Upper lobe of right lung (tissue), 1 donor: Measurements from ENCODE around the gene BRWD1. TPM values are rescaled to one million over a fixed set of nuclear protein-coding genes. Genes with fewer than 3 reads are reported as not detected.

Experiments
- ATAC-seq: fragments of 200-7000 bp; cut with Tn5 transposase; one replicate; pipeline ENCODE4 v1.9.1; 2020; ENCODE audit warnings: mild to moderate bottlenecking, moderate library complexity
- DNase-seq: peaks from one replicate; pipeline ENCODE4 v3.0.0-alpha.2; 2020
- H3K27ac ChIP-seq: fragments of 200-600 bp; one replicate; pipeline ENCODE4 v1.8.0; 2022
- H3K27me3 ChIP-seq: fragments of 200-600 bp; one replicate; pipeline ENCODE4 v1.8.0; 2022; ENCODE audit warnings: mild to moderate bottlenecking
- H3K36me3 ChIP-seq: fragments of 200-600 bp; one replicate; pipeline ENCODE4 v1.8.0; 2022
- H3K4me1 ChIP-seq: fragments of 200-600 bp; one replicate; pipeline ENCODE4 v1.8.0; 2022
- H3K4me3 ChIP-seq: fragments of 200-600 bp; one replicate; pipeline ENCODE4 v1.8.0; 2022; ENCODE audit warnings: mild to moderate bottlenecking
- H3K9me3 ChIP-seq: fragments of 200-600 bp; one replicate; pipeline ENCODE4 v1.8.0; 2022
- intact Hi-C: fragments of 100-400 bp; cut with DNase I; formaldehyde crosslinking; loops from one replicate; pipeline ENCODE4 v1.11.0; 2022
- long read RNA-seq: library from polyadenylated mRNA; unstranded; transcript quantifications from one replicate; pipeline ENCODE4 v2.0.0, GENCODE V29; 2021
- total RNA-seq: library from RNA; stranded (reverse); fragmentation: NEBNext Ultra II Directional; extraction: Animal tissue kit (Norgen Biotek cat#: 25700); gene quantifications from one replicate; pipeline ENCODE4 v1.2.1, GENCODE V29; 2021
- TF ChIP-seq, protein P1 (sequence below): fragments of 200-600 bp; IDR thresholded peaks from one replicate; pipeline ENCODE4 v1.8.0; 2022; ENCODE audit warnings: antibody characterized with exemption
- donor health status: DM: no; HTN: yes; CAD: no; lungs with severe emphysema.

BRWD1 gene
- 40.5 TPM for total RNA-seq
- long read RNA-seq, full-length matches to known transcripts = 14 of 24 reads
- long read RNA-seq, partial matches to known transcripts = 5 of 24 reads
- long read RNA-seq, other reads (novel, unspliced or antisense) = 5 of 24 reads

DNA sequence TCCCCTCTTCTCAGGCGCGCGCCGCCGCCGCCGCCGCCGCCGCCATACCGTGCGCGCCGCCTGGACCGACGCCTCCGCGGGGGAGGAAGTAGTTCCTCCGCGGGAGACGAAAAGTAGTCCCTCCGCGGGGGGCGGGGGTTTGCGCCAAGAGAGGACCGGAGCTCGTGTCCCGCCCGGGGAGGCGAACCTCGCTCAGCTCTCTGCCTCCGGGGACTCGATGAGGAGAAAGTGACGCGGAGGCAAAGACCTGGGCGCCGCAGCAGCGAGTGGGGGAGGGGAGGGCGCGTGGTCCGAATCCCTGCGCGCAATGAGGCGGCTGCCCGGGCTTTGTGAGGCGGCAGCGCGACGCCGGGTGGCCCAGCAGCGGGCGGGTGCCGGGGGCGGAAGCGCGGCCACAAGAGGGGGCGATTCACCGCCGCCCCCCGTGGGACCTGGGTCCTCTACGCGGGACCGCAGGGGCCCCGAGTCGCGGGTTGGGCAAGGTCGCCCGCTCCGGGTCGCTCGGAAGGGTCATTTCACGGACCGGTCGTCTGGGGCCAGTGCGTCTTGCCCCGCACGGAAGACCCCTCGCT lies at the start of gene BRWD1:
BRWD1 (minus strand) TSS at position 62 of the 572 bp plus-strand sequence. CDS start 141 bp downstream, outside the sequence.
- TF ChIP-seq, protein P1, sequence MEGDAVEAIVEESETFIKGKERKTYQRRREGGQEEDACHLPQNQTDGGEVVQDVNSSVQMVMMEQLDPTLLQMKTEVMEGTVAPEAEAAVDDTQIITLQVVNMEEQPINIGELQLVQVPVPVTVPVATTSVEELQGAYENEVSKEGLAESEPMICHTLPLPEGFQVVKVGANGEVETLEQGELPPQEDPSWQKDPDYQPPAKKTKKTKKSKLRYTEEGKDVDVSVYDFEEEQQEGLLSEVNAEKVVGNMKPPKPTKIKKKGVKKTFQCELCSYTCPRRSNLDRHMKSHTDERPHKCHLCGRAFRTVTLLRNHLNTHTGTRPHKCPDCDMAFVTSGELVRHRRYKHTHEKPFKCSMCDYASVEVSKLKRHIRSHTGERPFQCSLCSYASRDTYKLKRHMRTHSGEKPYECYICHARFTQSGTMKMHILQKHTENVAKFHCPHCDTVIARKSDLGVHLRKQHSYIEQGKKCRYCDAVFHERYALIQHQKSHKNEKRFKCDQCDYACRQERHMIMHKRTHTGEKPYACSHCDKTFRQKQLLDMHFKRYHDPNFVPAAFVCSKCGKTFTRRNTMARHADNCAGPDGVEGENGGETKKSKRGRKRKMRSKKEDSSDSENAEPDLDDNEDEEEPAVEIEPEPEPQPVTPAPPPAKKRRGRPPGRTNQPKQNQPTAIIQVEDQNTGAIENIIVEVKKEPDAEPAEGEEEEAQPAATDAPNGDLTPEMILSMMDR = peak; percentile 46
- Histone ChIP-seq H3K4me1 (peaks cover 28% of the 10 kb centered on the region), H3K27ac (peak within 1 kb of the TSS; percentile 92), H3K4me3 (peak within 1 kb of the TSS; percentile 83), H3K9me3 (no peaks in the 10 kb centered on the region), H3K36me3 (peaks cover 20% of the 10 kb centered on the region), H3K27me3 (no peaks in the 10 kb centered on the region)
- intact Hi-C loops = loop anchor here (10.0 kb wide), 1 partner anchor 71 kb away; a partner anchor contains a TSS
- ATAC-seq (peak; percentile 90), DNase-seq (peak; percentile 92)

DNA sequence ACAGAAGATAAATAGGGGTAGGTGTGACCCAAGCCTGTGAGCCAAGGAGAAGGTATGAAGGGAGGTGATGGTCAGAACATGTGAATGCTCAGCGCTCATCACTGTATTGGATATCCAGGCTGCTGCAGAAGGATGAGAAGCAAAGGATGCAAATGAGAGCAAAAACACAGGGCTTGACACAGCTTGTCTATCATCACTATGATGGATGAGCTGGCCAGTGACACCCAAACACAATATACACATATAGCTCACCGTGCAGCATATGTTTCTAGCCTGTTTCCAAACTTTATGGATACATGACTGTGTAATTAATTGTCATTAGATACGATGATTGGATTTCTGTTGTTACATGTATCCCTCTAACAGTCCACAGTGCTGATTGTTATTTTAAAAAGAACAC lies 49.3 kb upstream of the BRWD1 start:
- intact Hi-C loops = no loop called here
- ATAC-seq = no peak
- H3K27ac ChIP-seq = no peak overlapping the region
- no peak for DNase-seq
- no peaks in the 10 kb centered on the region for H3K4me1 ChIP-seq
- no peaks in the 10 kb centered on the region for H3K27me3 ChIP-seq
- no peaks in the 10 kb centered on the region for H3K9me3 ChIP-seq
- TF ChIP-seq, protein P1 = no peak
- no peak overlapping the region for H3K4me3 ChIP-seq
- no peaks in the 10 kb centered on the region for H3K36me3 ChIP-seq

DNA sequence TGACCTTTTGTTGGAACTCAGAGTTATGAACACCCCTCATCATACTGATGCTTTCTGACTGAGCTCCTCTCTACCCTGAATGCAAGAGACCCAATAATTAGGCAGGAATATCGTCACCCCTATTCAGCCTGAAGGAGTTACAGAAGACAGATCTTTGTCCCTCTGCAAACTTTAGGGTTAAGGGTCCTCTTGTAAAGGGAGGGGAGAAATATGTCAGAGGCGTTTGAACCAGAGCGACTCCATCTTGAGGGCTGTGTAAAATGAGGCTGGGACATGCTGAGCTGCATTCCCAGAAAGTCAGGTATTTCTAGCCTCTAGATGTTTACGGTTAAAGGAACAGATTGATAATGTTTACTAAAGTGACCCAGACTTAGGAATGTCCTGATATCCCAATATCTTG lies 46.0 kb upstream of the BRWD1 start:
- intact Hi-C loops = no loop called here
- Histone ChIP-seq H3K4me3 (no peak overlapping the region), H3K27me3 (peaks cover 1% of the 10 kb centered on the region), H3K27ac (no peak overlapping the region), H3K36me3 (no peaks in the 10 kb centered on the region), H3K9me3 (no peaks in the 10 kb centered on the region), H3K4me1 (no peaks in the 10 kb centered on the region)
- TF ChIP-seq, protein P1 = no peak
- no peak for ATAC-seq
- DNase-seq = no peak

DNA sequence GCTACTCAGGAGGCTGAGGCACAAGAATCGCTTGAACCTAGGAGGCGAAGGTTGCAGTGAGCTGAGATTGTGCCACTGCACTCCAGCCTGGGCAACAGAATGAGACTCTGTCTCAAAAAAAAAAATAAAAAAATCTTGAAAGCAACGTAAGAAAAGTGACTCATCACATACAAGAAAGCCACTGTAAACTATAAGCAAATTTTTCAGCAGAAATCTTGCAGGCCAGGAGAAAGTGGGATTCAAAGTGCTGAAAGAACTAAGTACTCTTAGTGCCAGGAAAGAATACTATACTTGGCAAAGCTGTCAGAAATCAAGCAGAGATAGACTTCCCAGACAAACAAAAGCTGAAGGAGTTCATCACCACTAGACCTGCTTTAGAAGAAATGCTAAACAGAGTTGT lies 39.9 kb upstream of the BRWD1 start:
- no peak overlapping the region for H3K4me3 ChIP-seq
- no peaks in the 10 kb centered on the region for H3K36me3 ChIP-seq
- ATAC-seq (no peak), DNase-seq (no peak)
- TF ChIP-seq, protein P1 = no peak
- H3K4me1 ChIP-seq = no peaks in the 10 kb centered on the region
- H3K27me3 ChIP-seq = peaks cover 4% of the 10 kb centered on the region
- H3K9me3 ChIP-seq = no peaks in the 10 kb centered on the region
- H3K27ac ChIP-seq = no peak overlapping the region
- intact Hi-C loops = no loop called here

DNA sequence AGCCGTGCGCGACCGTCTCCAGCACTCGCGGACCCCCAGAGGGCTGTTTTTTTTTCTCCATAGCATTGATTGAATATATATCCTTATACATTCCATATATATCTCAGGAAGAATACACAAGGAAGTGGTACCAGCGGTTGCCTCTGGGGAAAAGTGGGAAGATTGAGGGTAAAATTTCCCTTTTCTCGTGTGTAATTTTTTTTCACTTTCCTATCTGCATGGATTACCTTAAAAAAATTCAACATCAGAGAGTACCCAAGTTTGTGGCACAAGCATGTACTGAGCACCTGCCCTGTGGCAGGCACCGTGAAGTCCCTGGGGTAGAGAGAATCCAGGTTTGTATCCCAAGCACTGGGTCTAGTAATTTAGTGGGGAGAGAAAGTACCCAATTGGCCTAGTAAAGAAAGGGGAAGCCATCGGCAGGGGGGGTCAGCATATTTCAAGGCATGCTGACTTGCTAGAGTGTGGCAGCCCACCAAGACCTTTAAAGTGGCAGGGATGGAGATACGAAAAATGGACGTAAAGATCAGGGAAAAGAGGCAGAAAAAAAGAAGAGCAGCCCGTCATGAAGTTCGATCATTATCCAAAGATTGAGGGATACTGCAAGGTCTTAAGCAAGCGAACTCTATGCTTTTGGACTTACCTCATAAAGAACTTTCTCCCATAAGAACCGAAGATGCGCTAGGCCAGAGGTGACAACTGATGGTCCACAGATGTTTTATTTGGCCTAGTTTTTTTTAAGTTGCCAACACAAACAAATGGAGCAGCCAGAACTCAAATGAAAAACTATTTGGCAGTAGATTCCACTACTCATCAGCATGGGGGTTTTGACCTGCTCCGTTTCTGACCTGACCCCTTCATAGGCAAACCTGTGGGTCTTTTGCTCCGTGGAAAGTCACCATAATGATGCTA lies 36.9 kb upstream of the BRWD1 start:
- Histone ChIP-seq H3K27ac (peak overlapping the region; percentile 92), H3K4me3 (peak overlapping the region; percentile 79)
- intact Hi-C loops = no loop called here

More for the DNA sequence above, 36.9 kb upstream of the BRWD1 start:
- Histone ChIP-seq H3K36me3 (no peaks in the 10 kb centered on the region), H3K27me3 (peaks cover 4% of the 10 kb centered on the region), H3K4me1 (peaks cover 11% of the 10 kb centered on the region), H3K9me3 (no peaks in the 10 kb centered on the region)
- DNase-seq (no peak), ATAC-seq (no peak)
- TF ChIP-seq, protein P1 = no peak
